B cell (primary cell): ENCODE measurements around the gene POLR3G. TPM values are rescaled to one million over a fixed set of nuclear protein-coding genes. Genes with fewer than 3 reads are reported as not detected.
A peak's percentile ranks its signal among the peaks of the same experiment; 100 is the strongest.

Experiments used
- ATAC-seq: fragments of 200-7000 bp; cut with Tn5 transposase; one replicate; pipeline ENCODE4 v1.10.0; 2021; ENCODE audit warnings: low read depth, mild to moderate bottlenecking, moderate number of reproducible peaks, moderate library complexity
- CTCF ChIA-PET: fragments of 350-600 bp; sonication (Branson Sonifier 250); formaldehyde crosslinking; loops from one replicate; lab custom pipeline; 2021; ENCODE audit warnings: antibody characterized with exemption, inconsistent platforms; lab: Charles Lee
- POLR2A ChIA-PET: fragments of 350-600 bp; sonication (Branson Sonifier 250); formaldehyde crosslinking; loops from one replicate; lab custom pipeline; 2021; ENCODE audit warnings: antibody characterized with exemption; lab: Charles Lee
- DNase-seq: peaks from one replicate; pipeline ENCODE4 v3.0.0; 2013
- H2AFZ ChIP-seq: 2 replicates; pipeline ENCODE4 v1.6.1; 2012; ENCODE audit warnings: mild to moderate bottlenecking, low read depth, low read length; ENCODE audit not compliant: insufficient read depth, poor library complexity, severe bottlenecking
- H3K27ac ChIP-seq, 2 donors: 1 replicate in 1 of 2; 2 replicates in 1 of 2; pipeline ENCODE4 v1.5.1; 2012 to 2013; ENCODE audit warnings: low read length in 2 of 2, mild to moderate bottlenecking in 2 of 2, moderate library complexity in 1 of 2
- H3K27me3 ChIP-seq, 4 experiments: fragments of 200-600 bp in 1 of 4; sonication (generic) in 1 of 4; replicated peaks in 1 of 4; 1 replicate in 2 of 4; 2 replicates in 2 of 4; pipeline versions ENCODE4 v1.6.1 to v1.7.0; 2013 to 2016; ENCODE audit warnings: low read length in 3 of 4, mild to moderate bottlenecking in 2 of 4, mixed read lengths in 1 of 4, moderate library complexity in 1 of 4; ENCODE audit not compliant: insufficient read depth in 4 of 4, control insufficient read depth in 3 of 4; ENCODE audit errors: control extremely low read depth in 1 of 4
- H3K36me3 ChIP-seq, 2 experiments: replicated peaks in 1 of 2; 1 replicate in 1 of 2; 2 replicates in 1 of 2; pipeline versions ENCODE4 v1.6.1 to v1.7.1; 2013; ENCODE audit warnings: low read length in 1 of 2; ENCODE audit not compliant: insufficient read depth in 2 of 2, control insufficient read depth in 1 of 2; ENCODE audit errors: control extremely low read depth in 1 of 2, extremely low read depth in 1 of 2
- H3K4me1 ChIP-seq, 2 donors: fragments of 200-600 bp in 1 of 2; sonication (generic) in 1 of 2; 1 replicate in 1 of 2; 2 replicates in 1 of 2; pipeline versions ENCODE4 v1.5.1 to v1.6.1; 2013 to 2017; ENCODE audit warnings: low read length in 2 of 2; ENCODE audit not compliant: control insufficient read depth in 2 of 2, insufficient read depth in 2 of 2
- H3K4me2 ChIP-seq: replicated peaks from 2 replicates; pipeline ENCODE3; 2012; ENCODE audit warnings: mild to moderate bottlenecking, low read depth, low read length; ENCODE audit not compliant: poor library complexity, severe bottlenecking
- H3K4me3 ChIP-seq, 5 experiments: fragments of 200-600 bp in 1 of 5; sonication (generic) in 1 of 5; 1 replicate in 3 of 5; 2 replicates in 2 of 5; pipeline versions ENCODE4 v1.5.1 to v1.7.0; 2011 to 2016; ENCODE audit warnings: low read length in 4 of 5, mild to moderate bottlenecking in 4 of 5, low read depth in 2 of 5, control low read depth in 1 of 5, moderate library complexity in 1 of 5; ENCODE audit not compliant: insufficient read depth in 1 of 5; ENCODE audit errors: control extremely low read depth in 1 of 5, extremely low read depth in 1 of 5
- H3K79me2 ChIP-seq: fragments of 200-600 bp; sonication (generic); one replicate; pipeline ENCODE4 v1.6.0; 2016; ENCODE audit warnings: low read length; ENCODE audit not compliant: control insufficient read depth, insufficient read depth
- H3K9ac ChIP-seq: fragments of 200-600 bp; sonication (generic); 2 replicates; pipeline ENCODE4 v1.6.1; 2017; ENCODE audit warnings: mild to moderate bottlenecking, low read length, moderate library complexity
- H3K9me3 ChIP-seq, 3 donors: one replicate each; pipeline versions ENCODE4 v1.6.1 to v1.7.1; 2013; ENCODE audit warnings: low read length in 2 of 3; ENCODE audit not compliant: control insufficient read depth in 2 of 3, insufficient read depth in 1 of 3; ENCODE audit errors: control extremely low read depth in 1 of 3
- H4K20me1 ChIP-seq: 2 replicates; pipeline ENCODE4 v1.6.0; 2012; ENCODE audit warnings: mild to moderate bottlenecking, low read length; ENCODE audit not compliant: insufficient read depth, control insufficient read depth, poor library complexity, severe bottlenecking
- H3K27ac Mint-ChIP-seq: one replicate; pipeline ENCODE4 v1.8.0; 2021; ENCODE audit warnings: mixed read lengths
- H3K27me3 Mint-ChIP-seq: one replicate; pipeline ENCODE4 v1.8.0; 2021; ENCODE audit warnings: mixed read lengths
- H3K4me1 Mint-ChIP-seq: one replicate; pipeline ENCODE4 v1.8.0; 2021; ENCODE audit warnings: mixed read lengths
- H3K4me3 Mint-ChIP-seq: one replicate; pipeline ENCODE4 v1.8.0; 2021; ENCODE audit warnings: mixed read lengths
- H3K9me3 Mint-ChIP-seq: one replicate; pipeline ENCODE4 v1.8.0; 2022; ENCODE audit warnings: mixed read lengths; ENCODE audit not compliant: insufficient read depth
- EZH2 ChIP-seq: IDR thresholded peaks from 2 replicates; pipeline ENCODE4 v1.6.1; 2012; ENCODE audit warnings: borderline replicate concordance, low read depth, mild to moderate bottlenecking, moderate library complexity, low read length; ENCODE audit not compliant: insufficient read depth, poor library complexity, severe bottlenecking
- WGBS: methylation state at CpG from one replicate; pipeline ENCODE4 v1.1.5; 2013; ENCODE audit warnings: missing lambda C conversion rate; ENCODE audit not compliant: insufficient coverage; 5-methylcytosine and 5-hydroxymethylcytosine counted together
- intact Hi-C: fragments of 100-400 bp; cut with micrococcal nuclease; formaldehyde crosslinking; loops from one replicate; pipeline ENCODE4 v1.10.0; 2022
- polyA plus RNA-seq: library from polyadenylated mRNA; depleted of rRNA; stranded (reverse); fragments of >200 nt; gene quantifications from 2 replicates; pipeline ENCODE4 v1.2.3, GENCODE V29; 2012
- total RNA-seq, 2 donors: library from RNA; stranded (reverse); fragments of 120-200 nt in 1 of 2; gene quantifications; 1 replicate in 1 of 2; 2 replicates in 1 of 2; pipeline versions ENCODE4 v1.2.3 to v1.2.4, GENCODE V29; 2013 to 2022
- TF ChIP-seq, protein P1 (sequence below): fragments of 200-600 bp; IDR thresholded peaks from one replicate; pipeline ENCODE4 v1.8.0; 2022; ENCODE audit warnings: antibody characterized with exemption, mild to moderate bottlenecking

POLR3G gene
- total and polyA plus RNA-seq, 2 donors (not counting 1 experiment from before 2014, with no cell fraction given), result 0.52 to 2.3 TPM

DNA sequence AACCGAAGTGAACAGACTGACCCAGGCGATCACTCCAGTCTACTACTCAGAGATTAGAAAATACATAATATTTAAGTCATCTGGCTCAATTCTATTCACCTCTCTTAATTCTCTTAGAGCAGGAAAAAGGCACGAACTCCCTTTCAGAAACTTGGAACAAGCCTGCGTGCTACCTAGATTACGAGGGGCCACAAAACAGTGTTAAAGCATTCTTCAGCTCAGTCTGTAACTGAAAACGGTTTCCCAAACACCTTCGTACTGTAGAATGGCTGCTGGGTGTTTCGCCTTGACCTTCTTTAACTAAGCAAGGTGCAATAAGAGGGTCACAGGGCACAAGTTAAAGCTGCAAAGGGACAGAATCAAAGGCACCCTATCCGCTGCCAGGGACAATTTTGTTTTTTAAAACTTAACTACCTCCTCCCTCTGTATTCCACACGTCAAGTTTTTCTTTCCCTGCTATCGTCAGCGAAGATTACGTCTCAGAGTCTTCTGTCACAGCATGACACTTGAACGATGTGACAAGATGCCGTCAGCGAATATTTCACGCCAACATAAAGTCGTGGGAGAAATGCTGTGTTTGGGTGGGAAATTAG, 54.0 kb downstream of the POLR3G start:
- H3K9me3 Mint-ChIP-seq, result no peaks in the 10 kb centered on the region
- H3K79me2 ChIP-seq, result peaks cover 36% of the 10 kb centered on the region
- H3K9ac ChIP-seq, result peak overlapping the region; percentile 90
- peak overlapping the region; percentile 94 for H2AFZ ChIP-seq
- ChIA-PET CTCF (interaction anchor here (1.0 to 3.7 kb wide), 3 partner anchors 54 to 90 kb away, joined by 3 to 68 read pairs (median 10); partner anchors contain the start of genes MBLAC2 and POLR3G), POLR2A (interaction anchor here (0.6 to 2.9 kb wide), 4 partner anchors 73 to 1084 kb away, joined by 3 to 12 read pairs (median 5); partner anchors contain the start of gene CETN3)
- H3K27me3 Mint-ChIP-seq, result peaks cover 17% of the 10 kb centered on the region
- H3K4me2 ChIP-seq, result peak overlapping the region; percentile 92
- H3K4me3 ChIP-seq, result peak overlapping the region; percentile 78 to 95 (median 83)
- peak overlapping the region; percentile 99 for H3K4me3 Mint-ChIP-seq
- peaks cover 0 to 15% (median 10%) of the 10 kb centered on the region in 4 experiments for H3K27me3 ChIP-seq
- TF ChIP-seq EZH2, result no peak
- TF ChIP-seq, protein P1, sequence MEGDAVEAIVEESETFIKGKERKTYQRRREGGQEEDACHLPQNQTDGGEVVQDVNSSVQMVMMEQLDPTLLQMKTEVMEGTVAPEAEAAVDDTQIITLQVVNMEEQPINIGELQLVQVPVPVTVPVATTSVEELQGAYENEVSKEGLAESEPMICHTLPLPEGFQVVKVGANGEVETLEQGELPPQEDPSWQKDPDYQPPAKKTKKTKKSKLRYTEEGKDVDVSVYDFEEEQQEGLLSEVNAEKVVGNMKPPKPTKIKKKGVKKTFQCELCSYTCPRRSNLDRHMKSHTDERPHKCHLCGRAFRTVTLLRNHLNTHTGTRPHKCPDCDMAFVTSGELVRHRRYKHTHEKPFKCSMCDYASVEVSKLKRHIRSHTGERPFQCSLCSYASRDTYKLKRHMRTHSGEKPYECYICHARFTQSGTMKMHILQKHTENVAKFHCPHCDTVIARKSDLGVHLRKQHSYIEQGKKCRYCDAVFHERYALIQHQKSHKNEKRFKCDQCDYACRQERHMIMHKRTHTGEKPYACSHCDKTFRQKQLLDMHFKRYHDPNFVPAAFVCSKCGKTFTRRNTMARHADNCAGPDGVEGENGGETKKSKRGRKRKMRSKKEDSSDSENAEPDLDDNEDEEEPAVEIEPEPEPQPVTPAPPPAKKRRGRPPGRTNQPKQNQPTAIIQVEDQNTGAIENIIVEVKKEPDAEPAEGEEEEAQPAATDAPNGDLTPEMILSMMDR, result no peak
- ATAC-seq (no peak), DNase-seq (no peak)
- peaks cover 15 to 24% of the 10 kb centered on the region in 2 donors for H3K4me1 ChIP-seq
- H4K20me1 ChIP-seq, result peaks cover 15% of the 10 kb centered on the region
- no peaks in the 10 kb centered on the region for H3K9me3 ChIP-seq
- peak overlapping the region; percentile 88 to 94 for H3K27ac ChIP-seq
- peak overlapping the region; percentile 99 for H3K27ac Mint-ChIP-seq
- peaks cover 0 to 11% of the 10 kb centered on the region in 2 experiments for H3K36me3 ChIP-seq
- 6% methylated on average over 16 of the region's 18 CpGs for WGBS
- intact Hi-C loops, result loop anchor here (1.0 to 2.0 kb wide), 3 partner anchors 54 to 856 kb away; partner anchors contain the start of genes CETN3, MBLAC2 and POLR3G
- peaks cover 36% of the 10 kb centered on the region for H3K4me1 Mint-ChIP-seq
